ENCODE measurements around the gene RBM7.

Gene RBM7

DNA sequence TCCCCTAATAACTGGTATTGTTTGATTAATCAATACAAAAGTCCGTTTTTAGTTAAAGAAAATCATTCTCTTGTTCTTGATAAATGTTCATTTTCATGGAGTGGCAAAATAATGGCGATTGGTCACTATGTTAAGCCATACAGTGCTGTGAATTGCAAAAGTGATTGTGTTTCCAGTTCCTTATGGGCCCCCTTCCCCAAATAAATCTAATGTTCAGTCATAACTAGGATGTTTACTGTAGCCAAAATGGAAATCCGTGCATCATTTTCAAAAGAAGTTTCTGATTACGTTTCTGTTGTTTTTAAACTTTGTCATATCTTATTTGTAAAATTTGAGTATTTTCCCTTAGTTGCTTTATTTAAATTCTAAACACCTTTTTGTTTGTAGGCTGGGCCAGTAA, 845 bp downstream of the RBM7 start:
- H3K4me3 ChIP-seq (ENCODE audit: low read length), result peak overlapping the region; percentile 85
- no peak for DNase-seq (ENCODE audit: low read depth)
- TF ChIP-seq, protein P1, sequence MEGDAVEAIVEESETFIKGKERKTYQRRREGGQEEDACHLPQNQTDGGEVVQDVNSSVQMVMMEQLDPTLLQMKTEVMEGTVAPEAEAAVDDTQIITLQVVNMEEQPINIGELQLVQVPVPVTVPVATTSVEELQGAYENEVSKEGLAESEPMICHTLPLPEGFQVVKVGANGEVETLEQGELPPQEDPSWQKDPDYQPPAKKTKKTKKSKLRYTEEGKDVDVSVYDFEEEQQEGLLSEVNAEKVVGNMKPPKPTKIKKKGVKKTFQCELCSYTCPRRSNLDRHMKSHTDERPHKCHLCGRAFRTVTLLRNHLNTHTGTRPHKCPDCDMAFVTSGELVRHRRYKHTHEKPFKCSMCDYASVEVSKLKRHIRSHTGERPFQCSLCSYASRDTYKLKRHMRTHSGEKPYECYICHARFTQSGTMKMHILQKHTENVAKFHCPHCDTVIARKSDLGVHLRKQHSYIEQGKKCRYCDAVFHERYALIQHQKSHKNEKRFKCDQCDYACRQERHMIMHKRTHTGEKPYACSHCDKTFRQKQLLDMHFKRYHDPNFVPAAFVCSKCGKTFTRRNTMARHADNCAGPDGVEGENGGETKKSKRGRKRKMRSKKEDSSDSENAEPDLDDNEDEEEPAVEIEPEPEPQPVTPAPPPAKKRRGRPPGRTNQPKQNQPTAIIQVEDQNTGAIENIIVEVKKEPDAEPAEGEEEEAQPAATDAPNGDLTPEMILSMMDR (IDR thresholded peaks at IDR 0.05; ENCODE audit: insufficient read depth, low read depth, low read length, missing control alignments), result no peak

DNA sequence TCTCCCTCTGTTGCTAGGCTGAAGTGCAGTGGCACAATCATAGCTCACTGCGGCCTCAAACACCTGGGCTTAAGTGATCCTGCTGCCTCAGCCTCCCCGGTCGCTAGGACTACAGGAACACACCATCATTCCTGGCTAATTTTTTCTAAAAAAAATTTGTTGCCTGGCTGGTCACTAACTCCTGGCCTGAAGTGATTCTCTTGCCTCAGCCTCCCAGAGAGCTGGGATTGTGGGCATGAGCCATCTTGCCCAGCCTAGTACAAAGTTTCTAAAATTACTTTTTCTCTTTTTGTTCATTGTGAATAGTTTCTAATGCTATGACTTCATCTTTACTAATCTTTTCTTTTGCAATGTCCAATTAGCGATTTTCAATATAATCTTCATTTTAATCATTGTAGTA, 12.5 kb downstream of the RBM7 start:
- TF ChIP-seq, protein P1 (IDR thresholded peaks at IDR 0.05; ENCODE audit: insufficient read depth, low read depth, low read length, missing control alignments), result no peak
- no peak overlapping the region for H3K4me3 ChIP-seq (ENCODE audit: low read length)
- peak; percentile 71 for DNase-seq (ENCODE audit: low read depth)

DNA sequence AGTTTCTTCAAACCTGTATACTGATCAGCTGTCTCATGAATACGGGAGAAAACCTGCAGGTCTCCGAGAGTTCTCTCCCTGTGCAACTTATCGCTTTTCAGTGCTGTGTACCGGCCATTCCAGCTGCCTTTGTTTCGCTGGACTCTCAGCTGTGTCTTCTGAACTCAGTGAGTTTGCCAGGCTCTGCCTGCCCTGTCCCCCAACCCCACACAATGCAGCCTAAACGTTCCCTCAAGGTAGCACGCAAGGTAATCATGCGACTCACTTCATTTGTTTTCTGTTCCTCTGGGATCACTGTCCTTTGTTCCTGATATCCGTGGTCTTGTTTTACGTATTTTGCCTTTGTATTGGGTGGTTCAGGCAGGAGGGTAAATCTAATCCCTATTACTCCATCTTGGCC, 13.5 kb downstream of the RBM7 start:
- DNase-seq (ENCODE audit: low read depth), result no peak
- H3K4me3 ChIP-seq (ENCODE audit: low read length), result no peak overlapping the region

DNA sequence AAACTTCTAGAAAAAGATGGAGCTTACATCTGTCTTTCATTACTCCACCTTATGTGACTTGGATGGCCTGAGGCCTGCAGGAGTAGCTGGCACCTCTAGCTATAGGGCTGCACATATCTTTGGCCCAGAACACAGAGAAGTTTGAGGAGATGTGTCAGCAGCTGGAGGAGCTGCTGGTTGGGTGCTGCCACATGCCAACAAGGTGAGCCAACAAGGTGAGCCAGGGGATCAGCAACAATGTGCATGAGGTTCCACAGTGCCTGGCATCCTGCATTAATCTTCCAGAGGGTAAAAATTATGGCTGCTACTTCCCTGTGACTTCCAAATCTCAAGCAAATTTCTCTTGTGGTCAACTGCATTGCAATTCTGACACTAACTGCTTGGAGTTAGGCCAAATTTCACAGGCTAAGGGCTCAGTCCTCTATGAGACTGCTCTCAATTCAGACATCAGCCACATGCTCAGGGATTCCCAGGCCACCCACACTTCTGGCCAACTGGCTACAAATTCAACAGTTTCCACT, 16.0 kb downstream of the RBM7 start:
- peak; percentile 93 for DNase-seq (ENCODE audit: low read depth)
- H3K4me3 ChIP-seq (ENCODE audit: low read length), result no peak overlapping the region
- TF ChIP-seq, protein P1 (IDR thresholded peaks at IDR 0.05; ENCODE audit: insufficient read depth, low read depth, low read length, missing control alignments), result no peak

More for the DNA sequence above, 13.5 kb downstream of the RBM7 start:
- TF ChIP-seq, protein P1 (IDR thresholded peaks at IDR 0.05; ENCODE audit: insufficient read depth, low read depth, low read length, missing control alignments), result no peak

DNA sequence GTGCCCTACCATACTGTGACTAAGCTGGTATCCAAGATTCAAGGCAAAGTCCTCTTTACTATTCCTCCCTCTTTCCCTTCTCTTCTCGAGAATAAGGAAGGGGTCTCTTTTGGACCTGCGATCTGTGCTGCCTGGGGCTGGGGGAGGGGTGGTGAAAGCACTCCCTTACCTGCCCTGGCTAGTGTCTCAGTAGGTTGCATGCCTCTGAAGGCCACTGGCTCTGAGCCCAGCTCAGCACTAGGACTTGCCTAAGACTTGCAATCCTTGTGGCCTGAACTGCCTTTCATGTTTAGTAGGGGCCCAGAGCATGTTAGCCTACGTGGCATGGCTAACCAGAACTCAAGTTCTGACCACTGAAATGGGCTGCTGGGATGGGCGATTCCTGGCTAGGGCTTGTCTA, 25.8 kb downstream of the RBM7 start:
- H3K4me3 ChIP-seq (ENCODE audit: low read length), result no peak overlapping the region
- TF ChIP-seq, protein P1 (IDR thresholded peaks at IDR 0.05; ENCODE audit: insufficient read depth, low read depth, low read length, missing control alignments), result no peak
- DNase-seq (ENCODE audit: low read depth), result peak; percentile 36

DNA sequence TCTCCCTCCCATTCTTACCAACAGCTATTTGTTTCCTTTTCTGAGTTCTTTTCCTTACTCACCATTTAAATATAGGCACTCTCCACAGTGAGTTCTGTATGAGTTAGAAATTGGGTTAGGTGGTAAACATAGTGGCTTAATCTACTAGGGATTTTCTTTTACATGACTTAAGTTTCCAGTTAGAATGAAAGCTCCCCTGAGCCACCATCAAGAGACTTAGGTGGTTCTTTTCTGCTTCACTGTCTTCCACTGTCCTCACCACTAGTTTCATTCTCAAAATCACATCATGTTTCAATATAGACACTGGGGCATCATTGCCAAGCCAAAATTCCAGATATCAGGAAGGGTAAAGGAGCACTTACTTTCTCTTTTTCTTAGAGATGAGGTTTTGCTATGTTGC, 29.8 kb downstream of the RBM7 start:
- no peak overlapping the region for H3K4me3 ChIP-seq (ENCODE audit: low read length)
- TF ChIP-seq, protein P1 (IDR thresholded peaks at IDR 0.05; ENCODE audit: insufficient read depth, low read depth, low read length, missing control alignments), result no peak
- no peak for DNase-seq (ENCODE audit: low read depth)

DNA sequence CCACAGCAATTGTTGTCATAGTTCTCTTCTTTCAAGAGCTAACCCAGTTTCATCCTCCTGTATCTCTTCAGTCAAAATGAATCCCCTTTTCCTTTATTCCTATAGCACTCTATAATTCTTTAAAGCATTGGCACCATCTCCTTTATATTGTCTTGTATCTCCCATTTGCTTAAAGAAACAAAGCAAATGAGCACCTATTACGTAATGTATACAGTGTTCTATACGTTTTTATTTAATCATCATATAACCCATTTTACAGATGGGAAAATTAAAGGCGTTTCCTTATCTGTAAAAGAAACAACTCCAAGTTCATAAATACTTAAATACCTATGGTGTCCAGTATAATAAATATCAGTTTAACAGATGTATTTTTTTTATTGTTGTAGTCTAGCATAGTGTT, 32.4 kb downstream of the RBM7 start:
- H3K4me3 ChIP-seq (ENCODE audit: low read length), result no peak overlapping the region
- DNase-seq (ENCODE audit: low read depth), result no peak
- TF ChIP-seq, protein P1 (IDR thresholded peaks at IDR 0.05; ENCODE audit: insufficient read depth, low read depth, low read length, missing control alignments), result no peak

All from epithelial cell of esophagus (primary cell).